Stimulated activated CD8-positive, alpha-beta memory T cell treated with anti-CD3 and anti-CD28 coated beads, Interleukin-4, amount 100 ng/mL, for 24 hours (primary cell): ENCODE results near the gene CA5A.
"Not testable (repeated sequence)": the region's sequence is repeated elsewhere in the genome, so short reads cannot be mapped to it uniquely, and the experiment has no call there.

Experiments
- DNase-seq: peaks from one replicate; pipeline ENCODE4 v3.0.0-alpha.2; 2020; ENCODE audit warnings: low read depth

Gene CA5A

DNA sequence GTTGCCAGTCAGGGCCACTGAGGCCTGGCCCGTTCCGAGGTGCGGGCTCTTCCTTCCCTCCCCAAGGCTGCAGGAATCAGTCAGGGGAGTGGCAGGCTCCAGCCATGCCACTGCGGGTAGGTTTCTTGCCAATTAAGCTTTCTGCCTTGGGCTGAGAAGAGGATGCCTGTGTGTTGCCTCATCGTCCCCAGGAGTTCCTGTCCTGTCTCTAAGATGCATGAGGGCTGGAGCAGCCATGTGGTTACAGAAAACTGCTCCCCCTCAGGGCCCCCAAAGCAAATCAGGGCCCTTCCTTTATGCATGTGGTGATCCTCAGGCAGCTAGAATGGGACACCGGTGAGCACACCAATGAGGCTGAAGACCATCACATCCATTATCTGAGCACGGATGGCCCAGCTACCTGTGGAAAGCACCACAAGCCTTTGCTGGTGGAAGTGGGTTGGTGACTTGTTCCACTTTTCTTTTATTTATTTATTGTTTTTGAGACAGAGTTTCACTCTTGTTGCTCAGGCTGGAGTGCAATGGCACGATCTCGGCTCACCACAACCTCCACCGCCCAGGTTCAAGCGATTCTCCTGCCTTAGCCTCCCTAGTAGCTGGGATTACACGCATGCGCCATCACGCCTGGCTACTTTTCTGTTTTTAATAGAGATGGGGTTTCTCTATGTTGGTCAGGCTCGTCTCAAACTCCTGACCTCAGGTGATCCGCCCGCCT is 40.0 kb downstream of the CA5A start:
- not testable (repeated sequence) for DNase-seq

DNA sequence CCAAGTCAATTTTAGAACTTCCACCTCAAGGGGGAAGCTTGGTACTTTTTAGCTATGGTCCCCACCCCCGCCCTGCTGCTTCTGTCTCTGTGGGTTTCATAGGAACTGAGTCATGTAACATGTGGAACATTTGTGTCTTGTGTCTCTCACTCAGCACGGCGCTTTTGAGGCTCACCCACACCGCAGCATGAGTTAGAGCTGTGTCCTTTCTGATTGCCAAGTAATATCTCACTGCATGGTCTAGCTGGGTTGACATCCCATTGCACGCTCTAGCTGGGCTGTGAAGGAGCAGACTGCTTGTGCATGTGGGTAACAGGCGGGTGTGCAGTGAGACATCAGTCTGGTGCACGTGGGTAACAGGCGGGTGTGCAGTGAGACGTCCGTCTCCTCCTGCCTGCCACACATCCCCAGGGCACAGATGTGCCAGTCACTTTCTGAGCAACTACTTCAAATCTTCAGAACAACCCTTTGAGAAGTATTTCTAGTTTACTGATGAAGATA is 40.6 kb downstream of the CA5A start:
- peak; percentile 75 for DNase-seq

GRCh38 chr16:87894005-87894404 is 42.3 kb downstream of the CA5A start:
- DNase-seq, result not testable (repeated sequence)

- no peak for DNase-seq
Measured at GRCh38 chr16:87891764-87892163, 44.6 kb downstream of the CA5A start.

DNA sequence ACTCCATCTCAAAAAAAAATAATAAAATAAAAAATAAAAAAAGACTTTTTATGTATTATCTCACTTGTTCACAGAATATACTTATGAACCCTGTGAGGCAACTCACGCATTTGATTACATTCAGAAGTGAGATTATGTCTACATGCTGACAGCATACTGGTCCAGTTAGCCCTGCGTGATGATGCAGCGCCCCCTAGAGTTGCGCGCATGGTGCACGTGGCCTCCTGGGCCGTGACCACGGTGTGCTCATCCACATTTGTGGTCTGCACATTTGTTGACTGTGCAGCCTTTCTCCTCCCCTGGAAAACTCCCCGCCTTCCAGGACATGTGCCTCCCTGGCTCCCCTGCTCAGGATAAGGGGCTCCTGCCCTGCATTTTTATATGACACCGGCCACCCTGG is 46.6 kb downstream of the CA5A start:
- DNase-seq, result not testable (repeated sequence)

GRCh38 chr16:87888346-87888745 is 48.0 kb downstream of the CA5A start:
- DNase-seq, result not testable (repeated sequence)

- DNase-seq, result not testable (repeated sequence)
Measured at GRCh38 chr16:87887931-87888330, 48.4 kb downstream of the CA5A start.

DNA sequence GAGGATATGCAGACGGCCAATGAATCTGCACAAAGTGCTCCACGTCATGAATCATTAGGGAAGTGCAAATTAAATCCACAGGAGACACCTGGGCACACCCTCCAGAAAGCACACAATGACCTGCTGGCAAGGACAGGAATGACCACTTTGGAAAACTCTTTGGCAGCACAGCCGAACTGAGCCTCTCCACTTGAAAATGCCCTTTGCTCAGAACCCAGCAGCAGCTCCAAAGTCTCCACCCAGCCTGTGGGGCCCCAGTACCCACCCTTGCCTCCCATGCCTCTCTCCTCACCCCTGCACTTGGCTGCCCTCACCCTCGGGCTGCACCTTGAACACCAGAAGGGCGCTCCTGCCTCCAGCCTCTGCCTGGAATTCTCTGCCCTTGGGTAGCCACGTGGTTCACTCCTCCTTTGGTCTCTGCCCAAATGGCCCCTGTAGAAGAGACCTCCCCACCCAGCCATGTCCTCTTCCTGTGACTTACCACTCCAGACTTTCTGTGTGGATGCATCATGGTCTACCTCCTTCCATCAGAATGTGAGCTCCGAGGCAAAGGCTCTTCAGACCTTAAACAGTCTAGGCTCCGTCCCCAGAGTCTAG is 50.9 kb downstream of the CA5A start:
- not testable (repeated sequence) for DNase-seq

DNA sequence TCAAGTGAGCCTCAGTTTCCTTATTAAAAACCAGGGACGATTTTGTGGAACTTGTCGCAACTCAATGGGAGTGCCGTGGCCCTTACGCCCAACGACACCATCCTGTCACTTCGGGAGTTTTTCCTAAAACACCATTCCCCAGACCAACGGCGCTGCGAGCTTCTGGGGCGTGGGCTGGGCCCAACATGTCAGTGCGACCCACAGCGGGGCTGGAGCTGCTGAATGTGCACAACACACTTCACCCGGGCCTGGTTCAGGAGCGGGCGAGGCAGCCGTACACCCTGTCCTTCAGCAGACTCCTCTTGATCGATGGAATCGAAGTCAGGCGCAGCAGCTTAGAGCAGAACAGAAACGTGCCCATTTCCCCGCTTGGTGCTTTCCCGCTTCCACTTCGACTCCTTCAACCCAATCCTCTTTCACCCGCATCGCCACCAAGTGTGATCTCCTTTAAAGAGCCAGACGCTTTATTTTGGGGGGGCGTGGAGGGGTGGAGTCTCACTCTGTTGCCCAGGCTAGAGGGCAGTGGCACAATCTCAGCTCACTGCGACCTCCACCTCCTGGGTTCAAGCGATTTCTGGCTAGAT is 53.8 kb downstream of the CA5A start:
- DNase-seq, result no peak

- DNase-seq, result no peak
Measured at GRCh38 chr16:87881324-87882200, 54.8 kb downstream of the CA5A start.

- DNase-seq, result no peak
Measured at GRCh38 chr16:87880117-87880696, 56.1 kb downstream of the CA5A start.

DNA sequence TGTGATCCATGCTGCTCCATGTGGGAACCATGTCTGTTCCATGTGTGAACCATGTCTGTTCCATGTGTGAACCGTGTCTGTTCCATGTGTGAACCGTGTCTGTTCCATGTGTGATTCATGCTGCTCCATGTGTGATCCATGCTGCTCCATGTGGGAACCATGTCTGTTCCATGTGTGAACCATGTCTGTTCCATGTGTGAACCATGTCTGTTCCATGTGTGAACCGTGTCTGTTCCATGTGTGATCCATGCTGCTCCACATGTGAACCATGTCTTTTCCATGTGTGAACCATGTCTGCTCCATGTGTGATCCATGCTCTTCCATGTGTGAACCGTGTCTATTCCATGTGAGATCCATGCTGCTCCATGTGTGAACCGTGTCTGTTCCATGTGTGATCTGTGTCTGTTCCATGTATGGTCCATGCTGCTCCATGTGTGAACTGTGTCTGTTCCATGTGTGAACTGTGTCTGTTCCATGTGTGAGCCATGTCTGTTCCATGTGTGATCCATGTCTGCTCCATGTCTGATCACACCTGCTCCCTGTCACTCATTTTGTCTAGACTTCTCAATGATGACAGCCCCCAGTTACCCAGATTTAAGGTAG is 56.8 kb downstream of the CA5A start:
- DNase-seq, result not testable (repeated sequence)

DNA sequence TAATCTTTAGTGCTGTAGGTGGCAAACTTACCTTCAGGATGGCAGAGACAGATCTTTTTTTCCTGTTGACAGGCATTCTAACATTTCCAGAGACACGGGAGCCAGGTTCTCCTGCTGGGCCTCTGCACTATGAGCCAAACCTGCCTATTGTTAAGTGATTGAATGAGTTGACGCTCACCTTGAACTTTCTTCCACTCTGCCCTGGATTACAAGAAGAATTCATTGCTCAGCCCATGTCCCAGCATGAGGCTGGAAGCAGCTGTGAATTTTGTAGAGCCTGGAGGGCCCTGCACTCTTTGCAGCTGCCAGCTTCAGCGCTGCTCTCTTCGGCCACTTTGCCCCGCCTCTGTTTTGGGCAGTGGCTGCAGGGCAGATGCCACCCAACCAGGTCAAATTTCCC is 57.6 kb downstream of the CA5A start:
- DNase-seq, result no peak

DNA sequence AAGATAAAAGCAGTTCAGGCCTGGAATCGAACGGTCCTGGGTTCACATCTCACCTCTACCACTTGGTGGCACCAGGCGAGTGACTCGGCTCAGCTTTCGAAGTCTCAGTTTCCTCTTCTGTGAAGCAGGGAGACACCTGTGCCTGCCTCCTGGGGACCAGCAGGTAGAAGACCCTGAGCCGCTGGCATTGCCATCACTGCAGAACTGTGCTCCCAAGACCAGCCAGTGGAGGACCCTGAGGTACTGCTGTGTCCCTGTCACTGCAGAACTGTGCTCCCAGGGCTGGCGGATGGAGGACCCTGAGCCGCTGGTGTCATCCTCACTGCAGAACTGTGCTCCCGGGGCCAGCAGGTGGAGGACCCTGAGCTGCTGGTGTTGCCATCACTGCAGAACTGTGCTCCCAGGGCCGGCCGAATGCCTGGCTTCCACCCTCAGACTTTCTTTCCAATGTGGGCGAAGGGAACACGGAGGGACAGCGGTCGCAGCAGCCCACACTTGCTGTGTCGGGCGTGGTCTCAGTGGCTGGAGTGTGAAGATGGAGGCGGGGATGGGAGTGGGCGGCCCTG is 58.3 kb downstream of the CA5A start:
- DNase-seq, result no peak

DNA sequence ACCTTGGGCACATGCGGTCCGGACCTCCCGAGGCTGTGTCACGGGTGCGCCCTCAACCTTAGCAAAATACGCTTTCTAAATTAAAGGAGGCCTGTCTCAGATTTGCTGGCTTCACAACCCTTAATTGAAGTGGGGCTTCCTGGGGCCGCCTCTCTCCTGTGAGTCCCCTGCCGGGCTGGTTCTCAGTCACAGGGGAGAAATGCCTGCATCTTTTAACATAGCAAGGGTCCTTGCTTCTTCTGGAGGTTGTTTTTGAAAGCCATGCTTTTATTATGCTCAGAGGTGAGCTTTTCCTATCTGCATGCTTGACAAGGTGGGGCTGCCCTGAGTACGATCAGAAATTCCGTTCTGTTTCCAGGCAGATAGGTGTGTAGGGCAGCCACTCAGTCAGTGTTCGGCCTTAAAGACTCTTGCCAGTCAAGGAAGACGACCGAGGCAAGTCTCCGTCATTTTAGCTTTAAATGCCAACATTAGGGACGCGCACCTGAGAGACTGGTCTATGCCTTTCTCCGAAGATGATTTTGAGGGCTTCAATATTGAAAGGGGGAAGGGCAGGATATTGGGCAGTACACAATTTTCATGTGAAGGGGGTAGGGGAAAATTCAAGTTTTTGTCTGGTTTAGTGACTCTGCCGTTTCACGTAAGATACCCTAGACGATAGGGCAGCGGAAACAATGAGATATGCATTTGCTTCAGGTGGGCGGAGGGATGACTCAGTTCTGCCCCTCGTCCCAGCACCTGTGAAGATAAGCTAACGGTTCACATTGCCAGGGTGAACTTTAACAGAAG is 61.5 kb downstream of the CA5A start:
- peak; percentile 67 for DNase-seq

DNA sequence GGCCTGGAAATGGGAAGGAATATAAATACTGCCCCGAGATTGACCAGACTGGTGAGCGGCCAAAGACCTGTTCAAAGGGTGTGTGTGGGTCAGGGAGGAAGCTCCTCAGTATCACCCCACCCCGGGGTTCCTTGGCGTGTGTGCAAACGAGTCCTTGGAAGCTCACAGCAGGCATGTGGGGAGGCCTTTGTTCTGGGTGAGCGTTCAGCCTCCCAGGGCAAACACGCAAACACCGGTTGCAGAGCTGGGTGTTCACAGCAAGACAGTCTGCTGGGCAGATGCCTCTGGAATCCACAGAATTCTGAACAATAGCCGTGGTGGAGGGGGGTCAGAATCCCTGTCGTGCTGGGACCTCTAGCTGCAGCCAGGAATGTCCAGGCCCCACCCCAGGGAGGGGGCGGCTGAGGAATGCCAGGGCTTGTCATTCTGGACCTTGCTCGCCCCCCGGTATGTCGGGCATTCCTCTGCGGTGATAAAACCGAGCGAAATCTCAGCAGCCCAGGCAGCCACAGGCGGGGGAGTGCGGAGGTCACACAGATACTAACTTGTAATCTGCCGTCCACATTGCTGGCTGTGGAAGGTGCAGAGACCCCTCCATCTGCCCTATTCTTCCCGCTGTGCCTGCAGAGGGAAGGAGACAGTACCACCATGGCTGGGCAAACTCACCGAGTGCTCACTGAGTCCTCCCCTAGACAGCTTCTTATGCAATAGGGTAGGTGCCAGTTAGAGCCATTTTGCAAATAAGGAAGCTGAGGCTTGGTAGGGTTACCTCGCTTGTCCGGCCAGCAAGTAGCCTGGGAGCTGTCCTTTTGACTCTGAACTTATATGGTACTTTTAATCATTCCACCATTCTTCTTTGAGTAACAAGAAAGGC is 65.7 kb downstream of the CA5A start:
- not testable (repeated sequence) for DNase-seq

DNA sequence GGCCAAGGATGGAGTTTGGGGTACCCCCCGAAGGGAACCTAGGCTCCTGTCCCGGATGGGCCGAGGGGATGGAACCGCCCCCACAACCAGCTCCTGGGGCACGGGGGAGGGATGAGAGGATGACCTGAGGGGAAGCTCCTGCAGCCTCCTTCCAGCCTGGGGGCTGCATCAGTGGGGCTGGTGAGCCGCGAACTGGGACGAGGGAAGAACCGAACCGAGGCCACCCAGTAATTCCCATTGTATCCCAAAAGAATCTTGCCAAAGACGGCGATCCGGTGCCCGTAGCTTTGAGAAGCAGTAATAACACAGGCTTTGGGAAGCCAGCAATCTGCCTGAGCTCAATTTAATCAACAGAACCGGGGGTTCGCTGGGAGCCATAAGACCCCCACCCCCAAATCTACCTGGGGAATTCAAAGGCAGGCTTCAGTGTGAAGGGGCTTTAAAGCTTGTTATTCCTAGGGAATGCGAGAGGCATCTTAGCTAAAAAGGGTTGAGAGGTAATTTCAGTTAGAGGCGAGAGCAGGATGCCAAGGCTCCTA is 66.4 kb downstream of the CA5A start:
- not testable (repeated sequence) for DNase-seq

DNA sequence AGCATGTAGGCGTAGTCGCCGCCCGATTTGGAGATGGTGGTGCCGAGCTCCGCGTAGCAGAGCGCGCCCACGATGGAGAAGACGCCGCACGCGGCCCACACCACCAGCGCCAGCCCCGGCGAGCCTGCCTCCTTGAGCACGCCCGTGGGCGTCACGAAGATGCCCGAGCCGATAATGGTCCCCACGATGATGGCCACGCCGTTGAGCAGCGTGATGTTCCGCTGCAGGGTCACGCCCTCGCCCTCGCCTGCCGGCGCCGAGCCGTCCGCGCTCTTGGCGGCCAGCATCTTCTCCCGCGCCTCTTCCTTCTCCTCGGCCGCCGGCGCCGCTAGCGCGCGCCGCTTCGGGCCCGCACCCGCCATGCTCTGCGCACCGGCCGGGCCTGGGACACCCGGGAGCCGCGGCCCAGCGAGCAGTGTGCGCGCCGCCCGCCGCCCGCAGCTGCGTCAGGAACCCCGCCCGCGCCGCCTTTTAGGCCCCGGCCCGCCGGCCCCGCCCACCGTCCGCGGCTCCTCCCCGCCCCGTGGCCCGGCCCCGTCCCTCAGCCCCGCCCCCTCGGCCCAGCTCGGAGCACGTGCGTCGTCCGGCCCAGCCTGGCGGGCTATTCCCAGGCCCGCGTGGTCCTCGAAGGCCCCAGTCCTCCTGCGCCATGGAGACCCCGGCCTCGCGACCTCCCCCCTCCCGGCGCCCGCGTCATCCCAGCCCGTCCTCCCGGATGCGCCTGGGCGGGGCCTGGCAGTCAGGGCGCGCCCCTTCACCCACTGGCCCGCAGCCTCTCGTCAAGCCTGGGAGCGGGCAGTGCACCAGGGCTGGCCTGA is 67.1 kb downstream of the CA5A start, which contains the start of gene SLC7A5:
SLC7A5 (minus strand) TSS at position 447 of the 818 bp plus-strand sequence; CDS start at position 362, 85 bp downstream.
- peak; percentile 84 for DNase-seq
